ENCODE measurements around the gene ARFIP1. TPM values are rescaled to one million over a fixed set of nuclear protein-coding genes. Genes with fewer than 3 reads are reported as not detected.
"Not testable (repeated sequence)": the region's sequence is repeated elsewhere in the genome, so short reads cannot be mapped to it uniquely, and the experiment has no call there.

Gene ARFIP1, protein sequence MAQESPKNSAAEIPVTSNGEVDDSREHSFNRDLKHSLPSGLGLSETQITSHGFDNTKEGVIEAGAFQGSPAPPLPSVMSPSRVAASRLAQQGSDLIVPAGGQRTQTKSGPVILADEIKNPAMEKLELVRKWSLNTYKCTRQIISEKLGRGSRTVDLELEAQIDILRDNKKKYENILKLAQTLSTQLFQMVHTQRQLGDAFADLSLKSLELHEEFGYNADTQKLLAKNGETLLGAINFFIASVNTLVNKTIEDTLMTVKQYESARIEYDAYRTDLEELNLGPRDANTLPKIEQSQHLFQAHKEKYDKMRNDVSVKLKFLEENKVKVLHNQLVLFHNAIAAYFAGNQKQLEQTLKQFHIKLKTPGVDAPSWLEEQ
- 35.8 and 39.1 TPM in 2 replicates for total RNA-seq (2014; rRNA removed; shearing (Covaris generic); ENCODE audit: low replicate concordance)

DNA sequence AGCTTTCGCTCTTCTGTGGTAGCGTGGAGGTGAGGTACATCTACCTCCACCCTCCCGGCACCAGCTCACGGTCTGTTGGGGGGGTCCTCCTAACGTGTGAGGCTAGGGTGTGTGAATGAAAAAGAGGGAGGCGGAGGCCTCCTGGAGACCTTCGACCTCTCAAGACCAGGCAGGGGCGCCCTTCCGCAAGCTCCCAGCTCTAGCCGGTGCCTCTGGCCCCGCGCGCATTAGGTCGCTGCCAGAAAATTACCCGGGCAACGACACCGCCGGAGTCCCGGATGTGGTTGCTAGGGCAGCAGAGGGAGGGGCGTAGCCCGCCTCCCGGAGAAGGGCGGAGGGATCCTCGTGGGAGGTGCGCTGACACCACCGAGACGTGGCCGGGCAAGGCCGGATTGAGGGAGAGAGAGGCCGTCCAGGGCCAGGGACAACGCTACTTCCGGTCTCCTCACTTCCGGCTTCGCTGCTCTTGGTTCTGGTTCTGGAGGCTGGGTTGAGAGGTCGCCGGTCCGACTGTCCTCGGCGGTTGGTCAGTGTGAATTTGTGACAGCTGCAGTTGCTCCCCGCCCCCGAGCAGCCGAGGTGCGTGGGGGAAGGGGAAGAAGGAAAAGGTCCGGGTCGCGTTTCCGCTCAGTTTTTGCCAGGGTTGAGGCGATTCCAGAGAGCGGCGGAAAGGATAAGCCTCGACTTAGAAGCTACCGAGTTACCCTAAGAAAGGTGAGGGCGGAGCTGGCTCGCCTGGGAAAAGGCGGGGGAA lies at the start of gene ARFIP1, which contains the start of gene TIGD4:
ARFIP1 (plus strand) TSS at position 442 of the 754 bp plus-strand sequence. CDS start 49,680 bp downstream, outside the sequence.
TIGD4 (minus strand) TSS at position 218 of the 754 bp plus-strand sequence. CDS start 8,726 bp downstream, outside the sequence.
- DNase-seq (ENCODE audit: low read depth), result peak; percentile 96
- in situ Hi-C loops (cut with HindIII; ENCODE audit: low pct_unique_long_range_greater_than_20kb, low sequenced_read_pairs), result no loop called here

DNA sequence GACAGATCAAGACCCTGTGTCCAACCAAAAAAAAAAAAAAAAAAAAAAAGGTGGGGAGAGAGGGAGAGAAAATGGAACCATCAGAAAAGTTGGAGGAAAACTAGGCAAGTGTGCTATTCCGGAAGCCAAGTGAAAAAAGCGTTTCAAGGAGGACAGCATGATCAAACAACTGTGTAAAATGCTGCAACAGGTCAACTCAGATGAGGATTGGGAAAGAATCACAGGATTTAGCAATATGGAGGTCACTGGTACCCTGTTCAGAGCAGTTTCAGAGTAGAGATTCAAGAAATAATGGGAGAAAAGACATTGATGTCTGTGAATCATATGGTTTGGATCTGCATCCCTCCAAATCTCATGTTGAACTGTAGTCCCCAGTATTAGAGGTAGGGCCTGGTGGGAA lies 47.8 kb upstream of the ARFIP1 start:
- no peak for DNase-seq (ENCODE audit: low read depth)
- in situ Hi-C loops (cut with HindIII; ENCODE audit: low pct_unique_long_range_greater_than_20kb, low sequenced_read_pairs), result no loop called here

DNA sequence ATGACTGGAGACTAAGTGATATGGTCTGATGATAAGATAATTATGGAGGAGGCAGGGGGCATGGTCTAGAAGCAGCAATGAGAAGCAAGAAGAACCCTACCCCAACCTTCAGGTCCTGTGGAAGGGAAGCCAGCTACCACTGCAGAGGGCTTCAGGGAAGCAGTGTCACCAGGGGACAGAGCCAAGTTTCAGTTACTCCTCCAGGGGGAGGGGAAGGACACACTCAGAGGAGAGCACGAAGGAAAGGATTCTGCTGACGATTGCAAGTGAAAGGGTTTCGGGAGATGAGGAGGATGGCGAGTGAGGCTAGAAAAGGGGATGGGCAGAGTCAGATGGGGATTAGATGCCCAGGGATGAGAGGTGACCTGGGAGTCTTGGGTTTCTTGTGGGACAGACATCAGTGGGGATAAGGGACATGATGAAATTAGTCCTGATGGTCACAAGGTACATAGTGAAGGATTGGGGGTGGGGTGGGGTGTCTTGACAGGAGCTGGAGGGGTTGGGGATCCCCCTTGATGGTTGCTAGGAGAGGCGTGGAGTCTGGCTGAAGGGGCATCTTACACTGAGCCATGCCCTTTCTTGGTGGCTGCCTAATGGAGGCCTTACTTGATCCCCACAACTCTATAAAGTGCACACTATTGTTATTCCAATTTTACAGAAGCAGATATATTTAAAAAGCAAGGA lies 45.6 kb upstream of the ARFIP1 start:
- DNase-seq (ENCODE audit: low read depth), result no peak
- in situ Hi-C loops (cut with HindIII; ENCODE audit: low pct_unique_long_range_greater_than_20kb, low sequenced_read_pairs), result no loop called here

DNA sequence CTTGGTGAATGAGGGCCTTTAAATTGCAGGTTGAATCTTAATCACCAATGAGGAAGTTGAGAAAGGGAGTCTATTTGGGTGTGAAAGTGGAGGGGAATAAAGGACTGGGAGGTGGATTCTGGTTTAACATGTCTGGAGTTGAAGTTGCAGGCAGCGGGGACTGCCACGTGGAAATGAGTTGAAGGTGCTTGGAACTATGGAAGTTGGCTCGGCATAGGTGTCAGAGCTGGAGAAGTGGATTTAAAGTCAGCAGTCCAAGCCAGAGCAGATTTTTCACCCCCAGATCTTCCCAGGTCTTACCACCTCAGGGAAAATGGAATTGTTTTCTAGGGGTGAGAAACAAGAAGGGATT lies 45.1 kb upstream of the ARFIP1 start:
- in situ Hi-C loops (cut with HindIII; ENCODE audit: low pct_unique_long_range_greater_than_20kb, low sequenced_read_pairs), result no loop called here

DNA sequence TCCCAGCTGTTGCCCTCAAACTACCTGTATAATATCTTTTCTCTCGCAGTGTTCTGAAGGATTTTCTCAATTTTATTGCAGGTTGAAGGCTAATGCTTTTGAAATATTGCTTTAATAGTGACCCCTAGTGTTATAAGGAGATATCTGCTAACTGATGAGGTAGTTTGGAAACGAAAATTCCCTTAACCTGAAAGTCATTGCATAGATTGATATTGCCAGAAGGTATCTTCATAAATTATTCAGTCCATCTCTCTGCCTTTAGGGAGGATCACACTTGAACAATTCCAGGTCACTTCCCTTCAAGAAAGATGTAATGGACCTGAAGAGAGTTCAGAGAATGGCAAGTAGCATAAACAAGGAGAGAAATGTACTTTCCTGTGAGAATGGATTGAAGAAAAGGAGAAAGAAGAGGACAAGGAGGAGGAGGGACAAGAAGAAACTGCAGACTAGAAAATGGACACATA lies 44.3 kb upstream of the ARFIP1 start:
- in situ Hi-C loops (cut with HindIII; ENCODE audit: low pct_unique_long_range_greater_than_20kb, low sequenced_read_pairs), result no loop called here
- peak; percentile 16 for DNase-seq (ENCODE audit: low read depth)

More for the DNA sequence above, 45.1 kb upstream of the ARFIP1 start:
- DNase-seq (ENCODE audit: low read depth), result no peak

DNA sequence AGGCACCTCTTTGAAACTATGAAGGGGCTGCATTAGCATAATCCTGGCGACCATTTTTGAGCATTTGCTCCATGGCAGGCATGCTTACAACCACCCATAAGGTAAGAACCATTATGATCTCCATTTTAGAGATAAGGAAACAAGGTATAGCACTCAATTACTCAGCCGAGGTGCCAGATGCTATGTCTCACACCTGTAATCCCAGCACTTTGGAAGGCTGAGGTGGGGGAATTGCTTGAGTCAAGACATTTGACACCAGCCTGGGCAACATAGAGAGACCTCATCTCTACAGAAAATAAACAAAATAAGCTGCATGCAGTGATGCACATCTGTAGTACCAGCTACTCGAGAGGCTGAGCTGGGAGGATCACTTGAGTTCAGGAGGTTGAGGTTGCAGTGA lies 43.8 kb upstream of the ARFIP1 start:
- no peak for DNase-seq (ENCODE audit: low read depth)
- in situ Hi-C loops (cut with HindIII; ENCODE audit: low pct_unique_long_range_greater_than_20kb, low sequenced_read_pairs), result no loop called here

DNA sequence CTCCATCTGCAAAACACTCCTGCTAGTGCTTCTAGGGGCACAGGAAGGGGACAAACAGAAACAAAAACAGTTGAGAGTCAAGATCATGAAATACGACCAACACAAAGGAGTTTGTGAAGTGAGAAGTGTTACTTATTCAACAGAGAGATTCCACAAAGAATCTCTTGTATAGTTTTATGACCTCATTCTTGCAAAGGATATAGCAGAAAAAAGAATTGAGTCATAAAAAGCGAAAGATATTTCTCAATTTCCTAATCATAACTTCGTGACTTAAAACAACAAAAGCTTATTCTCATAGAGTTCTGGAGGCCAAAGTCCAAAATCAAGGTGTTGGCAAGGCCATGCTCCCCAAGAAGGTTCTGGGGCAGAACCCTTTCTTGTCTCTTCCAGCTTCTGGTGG lies 40.9 kb upstream of the ARFIP1 start:
- DNase-seq (ENCODE audit: low read depth), result no peak
- in situ Hi-C loops (cut with HindIII; ENCODE audit: low pct_unique_long_range_greater_than_20kb, low sequenced_read_pairs), result no loop called here

DNA sequence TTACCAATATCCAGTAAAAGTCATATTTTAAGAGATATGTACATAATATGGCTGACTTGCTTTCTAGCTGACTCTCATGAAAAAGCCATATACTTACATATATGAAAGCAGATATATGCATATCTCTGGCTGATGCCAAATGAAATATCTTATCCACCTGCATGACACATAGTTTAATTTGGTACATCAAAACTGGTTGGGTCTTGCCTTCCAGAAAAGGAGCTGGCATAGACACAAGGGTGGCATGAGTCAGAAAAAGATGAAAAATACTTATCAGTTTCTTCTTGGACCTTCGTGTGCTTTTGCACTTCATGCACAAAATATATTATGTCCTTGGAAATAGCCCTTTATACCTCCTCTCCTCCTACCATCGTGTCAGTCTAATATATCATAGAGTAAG lies 32.3 kb upstream of the ARFIP1 start:
- in situ Hi-C loops (cut with HindIII; ENCODE audit: low pct_unique_long_range_greater_than_20kb, low sequenced_read_pairs), result no loop called here
- DNase-seq (ENCODE audit: low read depth), result no peak

DNA sequence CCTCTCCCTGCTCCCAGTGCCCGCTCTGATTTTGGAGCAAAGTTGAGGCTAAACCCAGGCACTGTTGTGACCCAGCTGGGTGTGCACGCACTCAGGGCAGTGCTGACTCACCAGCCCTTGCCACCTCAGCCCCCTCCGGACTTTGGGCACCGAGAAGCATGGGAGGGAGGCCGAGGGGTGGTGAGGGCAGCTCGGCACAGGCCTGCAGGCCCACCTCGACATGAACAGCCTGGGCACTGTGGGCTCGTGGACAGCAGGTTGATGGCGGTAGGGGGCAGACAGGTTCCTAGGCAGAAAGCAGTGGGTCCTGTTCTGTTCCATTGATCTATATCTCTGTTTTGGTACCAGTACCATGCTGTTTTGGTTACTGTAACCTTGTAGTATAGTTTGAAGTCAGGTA lies 31.1 kb upstream of the ARFIP1 start:
- DNase-seq (ENCODE audit: low read depth), result no peak
- in situ Hi-C loops (cut with HindIII; ENCODE audit: low pct_unique_long_range_greater_than_20kb, low sequenced_read_pairs), result no loop called here

DNA sequence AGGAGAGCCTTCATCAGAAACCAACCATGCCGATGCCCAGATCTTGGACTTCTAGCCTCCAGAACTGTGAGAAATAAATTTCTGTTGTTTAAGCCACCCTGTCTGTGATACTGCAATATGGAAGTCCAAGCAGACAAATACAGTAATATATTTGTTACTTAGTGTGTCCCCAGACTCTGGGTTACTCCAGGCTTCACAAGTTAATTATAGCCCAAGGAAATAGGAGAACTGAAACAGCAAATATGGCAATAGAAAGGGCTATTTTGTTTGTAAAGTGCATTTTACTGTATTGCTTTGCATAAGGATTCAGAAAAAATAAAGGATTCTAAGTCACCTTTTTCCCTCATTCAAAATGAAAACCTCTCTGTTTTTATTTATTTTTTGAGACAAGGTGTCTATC lies 16.0 kb upstream of the ARFIP1 start:
- in situ Hi-C loops (cut with HindIII; ENCODE audit: low pct_unique_long_range_greater_than_20kb, low sequenced_read_pairs), result no loop called here
- DNase-seq (ENCODE audit: low read depth), result no peak

DNA sequence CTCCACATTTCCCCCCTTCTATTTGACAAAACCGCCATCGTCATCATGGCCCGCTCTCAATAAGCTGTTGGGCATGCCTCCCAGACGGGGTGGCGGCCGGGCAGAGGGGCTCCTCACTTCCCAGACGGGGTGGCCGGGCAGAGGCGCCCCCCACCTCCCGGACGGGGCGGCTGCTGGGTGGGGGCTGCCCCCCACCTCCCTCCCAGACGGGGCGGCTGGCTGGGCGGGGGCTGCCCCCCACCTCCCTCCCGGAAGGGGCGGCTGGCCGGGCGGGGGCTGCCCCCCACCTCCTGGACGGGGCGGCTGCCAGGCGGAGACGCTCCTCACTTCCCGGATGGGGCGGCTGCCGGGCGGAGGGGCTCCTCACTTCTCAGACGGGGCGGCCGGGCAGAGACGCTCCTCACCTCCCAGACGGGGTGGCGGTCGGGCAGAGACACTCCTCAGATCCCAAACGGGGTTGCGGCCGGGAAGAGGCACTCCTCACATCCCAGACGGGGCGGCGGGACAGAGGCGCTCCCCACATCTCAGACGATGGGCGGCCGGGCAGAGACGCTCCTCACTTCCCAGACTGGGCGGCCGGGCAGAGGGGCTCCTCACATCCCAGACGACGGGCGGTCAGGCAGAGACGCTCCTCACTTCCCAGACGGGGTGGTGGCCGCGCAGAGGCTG lies 14.6 kb upstream of the ARFIP1 start:
- in situ Hi-C loops (cut with HindIII; ENCODE audit: low pct_unique_long_range_greater_than_20kb, low sequenced_read_pairs); DNase-seq (ENCODE audit: low read depth): not testable (repeated sequence)

DNA sequence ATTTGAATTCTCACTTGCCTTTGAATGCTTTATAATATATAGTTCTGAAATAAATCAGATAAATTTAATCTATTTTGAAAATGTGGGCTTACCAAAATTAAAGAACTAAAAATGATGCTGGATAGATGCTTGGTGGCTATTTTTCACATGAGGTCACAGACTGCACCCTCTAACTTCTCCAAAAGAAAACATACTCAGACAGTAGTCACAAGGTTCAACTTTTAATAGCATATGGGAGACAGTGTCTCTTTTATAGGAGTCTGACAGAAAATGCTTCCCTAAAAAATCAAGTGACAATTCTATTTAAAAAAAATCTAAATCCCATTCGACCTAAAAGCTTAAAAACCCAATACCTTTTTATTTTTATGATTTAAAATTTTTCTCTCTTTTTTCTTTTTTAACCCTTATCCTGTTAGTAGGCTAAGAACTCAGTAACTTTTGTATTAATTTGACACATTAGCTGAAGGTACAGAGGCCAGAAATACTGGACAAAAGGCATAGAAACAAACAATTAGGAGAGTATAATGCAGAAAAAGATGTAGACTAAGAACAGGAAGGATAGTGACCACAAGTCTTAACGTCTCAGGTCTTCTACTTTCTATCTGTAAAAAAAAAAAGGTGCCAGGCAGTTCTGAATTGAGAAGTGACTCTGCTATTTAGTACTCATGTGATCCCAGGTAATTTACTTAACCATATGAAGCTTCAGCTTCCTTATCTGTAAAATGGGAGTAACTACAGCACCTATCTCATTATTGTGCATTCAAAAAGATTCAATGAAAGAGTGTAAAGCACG lies 7.8 kb upstream of the ARFIP1 start:
- in situ Hi-C loops (cut with HindIII; ENCODE audit: low pct_unique_long_range_greater_than_20kb, low sequenced_read_pairs), result no loop called here
- no peak for DNase-seq (ENCODE audit: low read depth)

DNA sequence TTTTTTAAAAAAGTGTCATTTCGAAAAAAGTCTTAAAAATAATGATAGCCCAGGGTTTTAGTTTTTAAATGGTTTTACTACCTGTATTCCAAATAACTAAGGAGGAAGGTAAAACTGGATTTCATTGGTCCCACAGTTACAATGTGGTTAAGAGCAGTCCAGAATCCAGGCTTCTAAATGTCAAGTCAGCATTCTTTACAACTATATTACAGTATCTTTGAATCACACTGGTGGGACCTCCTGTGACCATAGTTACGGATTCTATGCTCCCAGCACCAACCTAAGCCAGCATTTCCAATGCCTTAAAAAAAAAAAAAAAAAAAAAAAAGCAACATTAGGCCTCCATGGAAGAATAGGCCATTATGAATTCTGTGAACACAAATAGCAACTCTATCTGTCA lies 6.4 kb upstream of the ARFIP1 start:
- in situ Hi-C loops (cut with HindIII; ENCODE audit: low pct_unique_long_range_greater_than_20kb, low sequenced_read_pairs), result no loop called here
- DNase-seq (ENCODE audit: low read depth), result no peak

DNA sequence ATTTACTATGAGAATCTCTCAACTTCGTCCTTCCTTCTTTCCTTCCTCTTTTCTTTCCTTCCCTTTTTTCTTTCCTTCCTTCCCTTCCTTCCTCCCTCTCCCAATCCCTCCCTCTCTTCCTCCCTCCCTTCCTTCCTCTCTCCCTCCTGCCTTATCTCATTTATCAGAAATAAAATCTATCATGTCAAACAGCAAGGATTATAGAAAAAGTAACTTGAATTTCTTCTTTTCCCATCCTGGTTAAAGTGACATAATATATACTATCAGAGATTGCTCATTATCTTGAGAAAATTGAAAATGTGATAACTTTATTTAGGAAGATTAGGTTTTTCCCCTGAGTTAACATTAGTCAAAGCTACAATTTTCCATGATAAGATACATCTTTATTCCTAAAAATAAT lies 5.8 kb upstream of the ARFIP1 start:
- no peak for DNase-seq (ENCODE audit: low read depth)
- in situ Hi-C loops (cut with HindIII; ENCODE audit: low pct_unique_long_range_greater_than_20kb, low sequenced_read_pairs), result no loop called here

DNA sequence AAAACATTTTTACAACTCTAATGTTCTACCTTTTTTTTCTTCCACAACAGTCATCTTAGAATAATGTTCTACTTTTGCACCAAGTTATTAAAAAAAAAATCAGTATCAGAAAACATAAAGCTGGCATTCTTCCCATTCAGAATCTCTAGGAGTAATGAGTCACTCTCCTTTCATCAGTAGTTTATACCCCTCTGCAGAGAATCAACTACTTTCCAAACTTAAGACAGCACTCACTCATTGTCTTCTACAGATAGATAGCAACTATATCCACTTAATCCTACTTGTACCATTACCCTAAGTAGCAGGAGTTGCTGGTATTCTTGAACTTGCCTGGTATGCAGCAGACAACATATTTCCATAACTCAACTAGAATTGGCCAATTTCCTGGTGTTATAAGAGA lies 3.4 kb upstream of the ARFIP1 start:
- DNase-seq (ENCODE audit: low read depth), result no peak
- in situ Hi-C loops (cut with HindIII; ENCODE audit: low pct_unique_long_range_greater_than_20kb, low sequenced_read_pairs), result no loop called here

DNA sequence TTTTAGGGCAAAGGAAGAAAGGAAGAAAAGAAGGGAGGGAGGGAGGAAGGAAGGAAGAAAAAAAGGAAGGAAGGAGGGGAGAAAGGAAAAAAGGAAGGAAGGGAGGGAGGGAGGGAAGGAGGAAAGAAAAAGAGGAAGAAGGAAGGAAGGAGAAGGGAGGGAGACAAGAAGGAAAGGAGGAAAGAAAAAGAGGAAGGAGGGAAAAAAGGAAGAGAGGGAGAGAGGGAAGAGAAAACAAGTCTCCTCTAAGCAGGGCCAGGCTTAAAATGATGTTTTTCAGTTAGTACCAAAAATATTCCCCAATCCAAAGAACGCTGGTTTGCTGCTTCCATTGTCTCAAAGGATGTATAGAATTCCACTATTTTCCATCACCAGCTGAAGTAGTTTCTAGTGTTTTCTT lies 2.3 kb upstream of the ARFIP1 start:
- in situ Hi-C loops (cut with HindIII; ENCODE audit: low pct_unique_long_range_greater_than_20kb, low sequenced_read_pairs), result no loop called here
- DNase-seq (ENCODE audit: low read depth), result no peak

DNA sequence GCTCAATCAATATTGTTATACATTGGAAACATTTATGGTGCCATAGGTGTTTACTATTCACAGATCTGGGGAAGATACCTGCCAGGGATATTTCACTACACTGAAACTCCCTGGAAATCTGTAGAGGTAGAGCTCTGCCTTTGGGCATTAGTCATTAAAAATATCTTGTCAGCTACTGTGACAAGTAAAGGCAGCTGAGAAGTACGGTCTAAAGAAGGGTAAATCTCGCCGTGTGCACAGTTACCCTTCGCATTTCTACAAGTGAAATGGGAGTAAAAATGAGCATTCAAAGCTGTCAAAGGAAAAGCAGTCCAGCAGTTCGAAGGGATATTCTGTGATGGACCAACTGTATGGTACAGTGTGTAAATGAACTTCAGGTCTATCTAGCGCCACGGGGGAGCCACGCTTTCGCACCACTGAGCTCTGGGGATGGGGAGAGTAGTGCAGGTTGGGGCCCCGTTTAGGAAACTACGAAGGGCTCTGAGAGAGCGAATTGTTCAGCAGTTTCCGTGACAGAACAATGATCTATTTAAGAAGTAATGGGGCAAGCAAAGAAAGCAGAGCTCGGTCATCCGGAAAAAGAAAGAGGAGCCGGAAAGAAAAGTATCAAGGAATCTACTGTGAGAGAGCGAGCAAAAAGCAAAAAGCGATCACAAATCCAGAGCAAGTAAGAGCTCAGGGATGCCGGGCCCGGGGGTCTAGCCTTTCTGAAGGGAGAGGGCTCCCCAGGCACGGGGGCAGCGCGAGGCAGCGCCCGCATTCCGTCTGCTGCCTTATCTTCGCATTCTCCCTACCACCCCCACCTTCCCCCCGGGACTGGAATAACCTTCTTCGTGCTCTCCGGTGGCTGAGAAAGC lies 870 bp upstream of the ARFIP1 start:
- in situ Hi-C loops (cut with HindIII; ENCODE audit: low pct_unique_long_range_greater_than_20kb, low sequenced_read_pairs), result no loop called here
- no peak for DNase-seq (ENCODE audit: low read depth)

Measured in Caki2 (cell line).